HG03439 (cell line): Measurements from ENCODE around the gene SLC35G2.
"Not testable (repeated sequence)": the region's sequence is repeated elsewhere in the genome, so short reads cannot be mapped to it uniquely, and the experiment has no call there.

Experiments used
- ATAC-seq: cut with Tn5 transposase; IDR thresholded peaks from one replicate; pipeline ENCODE4 v1.9.1; 2021; ENCODE audit warnings: mild to moderate bottlenecking, moderate library complexity; ENCODE audit not compliant: unreplicated experiment

The SLC35G2 gene

DNA sequence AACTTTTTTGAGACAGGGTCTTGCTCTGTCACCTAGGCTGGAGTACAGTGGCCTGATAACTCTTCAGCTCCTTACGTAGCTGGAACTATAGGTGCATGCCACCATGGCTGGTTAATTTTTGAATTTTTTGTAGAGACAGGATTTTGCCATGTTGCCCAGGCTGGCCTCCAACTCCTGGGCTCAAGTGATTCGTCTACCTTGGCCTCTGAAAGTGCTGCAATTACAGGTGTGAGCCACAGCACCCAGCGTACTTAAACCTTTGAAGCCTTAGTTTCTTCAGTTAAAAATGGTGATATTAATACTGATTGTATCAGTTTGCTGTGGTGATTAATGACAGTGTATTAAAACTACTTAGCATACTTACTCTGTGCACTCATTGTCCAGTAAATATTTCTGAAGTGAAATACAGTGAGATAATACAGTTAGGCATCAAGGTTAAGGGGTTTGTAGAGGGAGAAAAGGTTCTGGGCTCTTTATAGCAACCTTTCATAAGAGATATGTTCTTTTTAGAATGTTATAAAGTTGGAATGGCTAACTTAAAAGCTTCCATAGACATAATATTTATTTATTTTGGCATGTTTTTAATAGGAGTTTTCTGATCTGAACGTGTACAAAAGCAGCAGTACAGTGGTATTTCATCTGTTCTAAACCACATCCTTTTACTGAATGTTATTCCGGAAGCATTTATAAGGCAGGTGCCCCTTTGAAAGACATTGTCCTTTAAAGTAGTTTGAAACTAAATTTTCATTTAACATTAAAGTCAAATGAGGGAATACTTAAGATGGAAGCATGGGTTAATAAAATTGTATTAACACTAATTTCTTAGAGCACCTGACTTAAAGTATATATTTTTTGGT is 66.7 kb downstream of the SLC35G2 start:
- no peak for ATAC-seq

DNA sequence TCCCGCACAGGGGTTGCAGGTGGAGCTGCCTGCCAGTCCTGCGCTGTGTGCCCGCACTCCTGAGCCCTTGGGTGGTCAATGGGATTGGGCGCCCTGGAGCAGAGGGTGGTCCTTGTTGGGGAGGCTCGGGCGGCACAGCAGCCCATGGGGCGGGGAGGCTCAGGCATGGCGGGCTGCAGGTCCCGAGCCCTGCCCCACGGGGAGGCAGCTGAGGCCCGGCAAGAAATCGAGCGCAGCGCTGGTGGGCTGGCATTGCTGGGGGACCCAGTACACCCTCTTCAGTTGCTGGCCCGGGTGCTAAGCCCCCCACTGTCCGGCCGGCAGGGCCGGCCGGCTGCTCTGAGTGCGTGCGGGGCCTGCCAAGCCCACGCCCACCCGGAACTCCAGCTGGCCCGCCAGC is 71.0 kb downstream of the SLC35G2 start:
- ATAC-seq, result no peak

DNA sequence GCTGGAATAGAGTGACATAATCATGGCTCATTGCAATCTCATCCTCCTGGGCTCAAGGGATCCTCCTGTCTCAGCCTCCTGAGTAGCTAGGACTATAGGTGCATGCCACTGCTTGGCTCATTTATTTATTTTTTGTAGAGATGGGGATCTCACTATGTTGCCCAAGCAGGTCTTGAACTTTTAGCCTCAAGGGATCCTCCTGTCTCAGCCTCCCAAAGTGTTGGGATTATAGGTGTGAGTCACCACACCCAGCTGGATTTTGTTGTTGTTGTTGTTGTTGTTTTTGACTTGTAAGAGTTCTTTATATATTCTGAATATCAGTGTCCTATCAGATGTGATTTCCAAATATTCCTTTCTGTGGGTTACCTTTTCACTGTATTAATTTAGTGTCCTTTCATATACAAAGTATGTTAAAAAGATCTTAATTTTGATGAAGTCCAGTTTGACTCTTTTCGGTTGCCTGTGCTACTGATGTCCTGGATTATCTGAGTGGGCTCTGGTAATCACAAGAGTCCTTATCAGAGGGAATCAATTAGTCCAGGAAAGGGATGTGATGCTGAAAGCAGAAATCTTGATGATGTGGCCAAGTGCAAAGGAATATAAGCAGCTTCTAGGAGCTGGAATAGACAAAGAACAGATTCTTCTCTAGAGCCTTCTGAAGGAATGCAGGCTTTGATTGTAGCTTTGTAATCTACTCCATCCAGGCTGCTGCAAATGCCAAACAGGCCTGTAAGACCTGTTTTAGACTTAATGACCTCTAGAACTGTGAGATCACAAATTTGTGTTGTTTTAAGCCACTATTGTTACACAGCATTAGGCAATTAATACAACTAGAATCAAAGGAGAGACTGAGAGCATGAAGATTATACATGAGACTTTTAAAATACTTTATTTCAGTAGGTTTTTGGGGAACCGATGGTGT is 73.3 kb downstream of the SLC35G2 start:
- ATAC-seq, result no peak

DNA sequence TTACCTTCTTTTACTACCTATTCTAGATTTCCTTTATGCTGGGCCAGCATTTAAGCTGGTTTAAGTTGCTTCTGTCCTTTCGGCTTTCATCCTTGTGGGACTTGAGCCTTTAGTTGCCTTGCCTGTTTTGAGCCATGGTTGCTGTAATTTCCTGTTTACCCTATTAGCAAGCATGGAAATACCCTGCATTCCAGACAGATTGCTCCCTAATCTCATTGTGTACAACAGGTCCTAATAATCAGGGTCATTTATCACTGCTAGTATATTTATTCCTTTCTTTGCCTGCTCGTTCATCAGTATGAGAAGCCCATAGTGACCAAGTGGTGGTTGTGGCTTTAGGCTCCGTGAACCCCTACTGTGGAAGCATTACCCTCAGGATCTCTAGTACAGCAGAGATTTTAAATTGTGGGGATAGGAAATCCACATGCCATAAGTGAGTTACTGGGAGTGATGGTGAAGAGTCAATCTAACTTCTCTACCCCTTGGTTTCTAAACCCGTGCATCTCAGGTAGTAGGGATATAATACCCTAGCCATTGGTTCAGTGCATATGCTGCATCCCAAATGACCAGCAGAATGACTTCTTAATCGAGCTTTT is 75.0 kb downstream of the SLC35G2 start:
- ATAC-seq, result no peak

DNA sequence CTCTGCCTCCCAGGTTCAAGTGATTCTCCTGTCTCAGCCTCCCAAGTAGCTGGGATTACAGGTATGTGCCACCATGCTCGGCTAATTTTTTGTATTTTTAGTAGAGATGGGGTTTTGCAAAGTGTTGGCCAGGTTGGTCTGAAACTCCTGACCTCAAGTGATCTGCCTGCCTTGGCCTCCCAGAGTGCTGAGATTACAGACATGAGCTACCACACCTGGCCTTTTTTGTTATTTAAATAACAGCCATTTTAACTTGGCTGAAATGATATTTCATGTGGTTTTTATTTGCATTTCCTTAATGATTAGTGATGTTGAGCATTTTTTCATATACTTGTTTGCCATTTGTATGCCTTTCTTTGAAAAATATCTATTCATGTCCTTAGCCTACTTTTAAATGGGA is 78.2 kb downstream of the SLC35G2 start:
- not testable (repeated sequence) for ATAC-seq

DNA sequence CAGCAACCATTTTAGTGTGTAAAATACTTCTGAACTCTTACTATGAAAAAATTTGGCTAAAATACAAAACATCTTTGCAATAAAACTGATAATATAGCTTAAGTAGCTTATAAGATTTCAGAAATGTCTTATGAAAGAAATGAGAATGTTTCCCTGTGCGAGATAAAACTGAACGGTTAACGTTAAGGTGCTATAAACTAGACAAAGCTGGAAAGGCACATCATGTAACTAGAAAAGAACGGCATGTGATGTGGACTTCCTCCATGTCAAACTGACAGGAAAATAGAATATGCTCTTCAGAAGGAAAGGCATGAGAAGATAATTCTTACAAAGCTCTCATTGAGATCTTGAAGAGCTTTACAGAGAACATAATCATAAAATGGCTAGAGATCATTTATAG is 79.6 kb downstream of the SLC35G2 start:
- no peak for ATAC-seq

DNA sequence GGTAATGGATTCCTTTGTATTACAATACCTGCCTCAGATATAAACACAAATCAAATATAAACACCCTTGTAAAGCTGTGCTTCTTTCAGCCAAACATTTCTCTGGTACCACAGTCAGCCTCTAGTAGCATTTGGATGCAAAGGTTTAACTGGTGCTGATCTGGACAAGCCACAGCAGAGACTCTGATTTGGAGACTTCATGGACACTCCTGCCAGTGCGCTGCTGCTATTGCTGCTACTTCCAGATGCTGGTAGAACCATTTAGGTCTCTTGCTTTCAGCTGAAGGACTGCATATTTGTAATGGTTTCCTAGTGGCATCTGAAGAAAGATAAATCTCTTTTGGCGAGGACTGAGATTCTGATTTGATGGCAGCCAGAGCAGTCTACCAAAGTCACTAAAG is 80.0 kb downstream of the SLC35G2 start:
- ATAC-seq, result no peak

DNA sequence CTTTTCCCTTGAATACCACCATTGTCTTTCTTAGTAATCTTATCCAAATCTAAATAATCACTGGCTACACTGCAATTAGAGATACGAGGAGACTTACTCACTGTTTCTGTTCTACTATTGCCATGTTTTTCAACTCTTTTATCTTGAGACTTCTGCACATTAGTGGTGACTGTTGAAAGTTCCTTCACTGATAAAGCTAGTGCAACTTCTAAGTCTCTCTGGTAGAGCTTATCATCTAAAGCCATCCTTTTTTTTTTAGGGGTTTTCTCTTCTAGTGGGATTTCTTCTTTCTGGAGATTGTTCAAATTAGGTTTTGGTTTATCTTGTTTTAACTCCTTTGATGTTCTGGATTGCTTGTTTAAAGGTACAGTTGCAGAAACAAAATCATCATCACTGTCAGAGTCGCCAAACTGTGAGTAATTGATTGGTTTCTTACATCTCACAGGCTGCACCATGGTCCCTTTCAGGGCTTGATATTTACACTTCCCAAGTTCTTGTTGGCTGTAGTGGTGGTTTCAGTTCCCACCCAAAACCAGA is 80.8 kb downstream of the SLC35G2 start:
- no peak for ATAC-seq

DNA sequence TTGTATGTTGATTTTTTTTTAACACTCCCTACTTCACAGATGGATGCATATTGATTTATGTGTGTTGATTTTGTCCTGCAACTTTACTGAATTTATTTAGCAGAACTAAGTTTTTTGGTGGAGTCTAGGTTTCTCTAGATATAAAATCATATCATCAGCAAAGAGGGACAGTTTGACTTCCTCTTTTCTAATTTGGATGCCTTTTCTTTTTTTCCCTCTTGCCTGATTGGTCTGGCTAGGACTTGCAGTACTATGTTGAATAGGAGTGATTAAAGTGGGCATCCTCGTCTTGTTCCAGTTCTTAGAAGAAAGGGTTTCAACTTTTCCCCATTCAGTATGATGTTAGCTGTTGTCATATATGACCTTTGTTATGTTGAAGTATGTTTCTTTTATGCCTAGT is 81.8 kb downstream of the SLC35G2 start:
- not testable (repeated sequence) for ATAC-seq

DNA sequence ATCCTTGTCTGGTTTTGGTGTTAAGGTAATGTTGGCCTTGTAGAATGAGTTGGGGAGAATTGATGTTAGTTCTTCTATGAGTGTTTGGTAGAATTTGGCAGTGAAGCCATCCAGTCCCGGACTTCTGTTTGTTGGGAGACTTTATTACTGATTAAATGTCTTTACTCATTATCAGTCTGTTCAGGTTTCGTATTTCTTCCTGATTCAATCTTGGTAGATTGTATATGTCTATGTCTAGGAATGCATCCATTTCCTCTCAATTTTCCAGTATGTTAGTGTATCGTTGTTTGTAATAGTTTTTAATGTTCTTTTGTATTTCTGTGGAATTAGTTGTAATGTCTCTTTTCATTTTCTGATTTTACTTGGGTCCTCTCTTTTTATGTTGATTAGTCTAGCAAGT is 82.5 kb downstream of the SLC35G2 start:
- no peak for ATAC-seq

DNA sequence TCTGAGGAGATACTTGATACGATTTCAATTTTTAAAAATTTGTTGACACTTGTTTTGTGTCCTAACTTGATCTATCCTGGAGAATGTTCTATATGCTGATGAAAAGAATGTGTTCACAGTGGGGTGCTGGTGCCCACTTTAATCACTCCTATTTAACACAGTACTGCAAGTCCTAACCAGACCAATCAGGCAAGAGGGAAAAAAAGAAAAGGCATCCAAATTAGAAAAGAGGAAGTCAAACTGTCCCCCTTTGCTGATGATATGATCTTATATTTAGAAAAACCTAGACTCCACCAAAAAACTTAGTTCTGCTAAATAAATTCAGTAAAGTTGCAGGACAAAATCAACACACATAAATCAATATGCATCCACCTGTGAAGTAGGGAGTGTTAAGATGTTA is 83.6 kb downstream of the SLC35G2 start:
- not testable (repeated sequence) for ATAC-seq

DNA sequence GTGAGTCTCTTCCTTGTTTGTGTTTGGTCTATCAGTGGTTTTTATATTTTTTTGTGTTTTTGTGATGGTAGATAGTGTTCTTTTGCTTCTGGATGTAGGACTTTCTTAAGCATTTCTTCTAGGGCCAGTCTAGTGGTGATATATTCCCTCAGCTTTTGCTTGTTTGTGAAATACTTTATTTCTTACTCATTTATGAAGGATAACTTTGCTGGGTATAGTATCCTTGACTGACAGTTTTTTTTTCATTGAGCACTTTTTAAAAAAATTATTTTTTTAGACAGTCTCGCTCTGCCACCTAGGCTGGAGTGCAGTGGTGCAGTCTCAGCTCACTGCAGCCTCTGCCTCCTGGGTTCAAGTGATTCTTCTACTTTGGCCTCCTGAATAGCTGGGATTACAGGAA is 85.0 kb downstream of the SLC35G2 start:
- no peak for ATAC-seq

DNA sequence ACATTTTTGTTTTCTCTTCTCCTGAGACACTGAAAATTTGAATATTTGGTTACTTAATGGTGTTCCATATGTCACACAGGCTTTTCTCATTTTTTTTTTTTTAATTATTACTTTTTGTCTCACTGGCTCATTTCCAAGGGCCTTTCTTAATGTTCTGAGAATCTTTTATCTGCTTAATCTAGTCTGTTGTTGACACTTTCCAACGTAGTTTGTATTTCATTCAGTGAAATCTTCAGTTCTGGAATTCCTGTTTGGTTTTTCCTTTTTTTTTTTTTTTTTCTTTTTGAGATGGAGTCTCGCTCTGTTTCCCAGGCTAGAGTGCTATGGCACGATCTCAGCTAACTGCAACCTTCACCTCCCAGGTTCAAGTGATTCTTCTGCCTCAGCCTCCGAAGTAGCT is 85.8 kb downstream of the SLC35G2 start:
- ATAC-seq, result no peak
